Middle frontal gyrus (tissue), 1 donor: Measurements from ENCODE around the gene CYP4F2.
"Not testable (repeated sequence)": the region's sequence is repeated elsewhere in the genome, so short reads cannot be mapped to it uniquely, and the experiment has no call there.

ENCODE experiments used
- DNase-seq: peaks from one replicate; pipeline ENCODE4 v3.0.0-alpha.2; 2015; ENCODE audit warnings: low spot score; ENCODE audit errors: extremely low spot score

CYP4F2 gene

GRCh38 chr19:15897738-15898276 is at the start of gene CYP4F2:
CYP4F2 (minus strand) TSS chr19:15898074; CDS start chr19:15897611, 463 bp downstream.
- DNase-seq = no peak

GRCh38 chr19:15945301-15945700 is 47.4 kb upstream of the CYP4F2 start:
- DNase-seq = no peak

- no peak for DNase-seq
These were observed 46.5 kb upstream of the CYP4F2 start for GRCh38 chr19:15944401-15944800.

- no peak for DNase-seq
These were observed 39.9 kb upstream of the CYP4F2 start for GRCh38 chr19:15937771-15938170.

- DNase-seq = no peak
These were observed 39.1 kb upstream of the CYP4F2 start for GRCh38 chr19:15936950-15937349.

- no peak for DNase-seq
These were observed 38.3 kb upstream of the CYP4F2 start for GRCh38 chr19:15936173-15936572.

- DNase-seq = no peak
These were observed 37.4 kb upstream of the CYP4F2 start for GRCh38 chr19:15935167-15935702.

- DNase-seq = no peak
These were observed 36.6 kb upstream of the CYP4F2 start, which contains the start of gene CYP4F11 for GRCh38 chr19:15934332-15935078. CYP4F11 (minus strand) TSS chr19:15934529; CDS start chr19:15934408, 121 bp downstream.

- DNase-seq = not testable (repeated sequence)
These were observed 36.0 kb upstream of the CYP4F2 start for GRCh38 chr19:15933761-15934331.

- DNase-seq = no peak
These were observed 30.4 kb upstream of the CYP4F2 start for GRCh38 chr19:15928321-15928720.

- no peak for DNase-seq
These were observed 28.6 kb upstream of the CYP4F2 start for GRCh38 chr19:15926484-15926883.

- DNase-seq = no peak
These were observed 25.8 kb upstream of the CYP4F2 start for GRCh38 chr19:15923702-15924101.

- no peak for DNase-seq
These were observed 24.1 kb upstream of the CYP4F2 start for GRCh38 chr19:15922021-15922420.

- DNase-seq = no peak
These were observed 21.4 kb upstream of the CYP4F2 start for GRCh38 chr19:15919243-15919642.

- DNase-seq = no peak
These were observed 17.2 kb upstream of the CYP4F2 start for GRCh38 chr19:15915109-15915508.

GRCh38 chr19:15913830-15914229 is 16.0 kb upstream of the CYP4F2 start:
- no peak for DNase-seq

GRCh38 chr19:15913384-15913783 is 15.5 kb upstream of the CYP4F2 start:
- DNase-seq = no peak

GRCh38 chr19:15911599-15912235 is 13.8 kb upstream of the CYP4F2 start:
- DNase-seq = no peak

- no peak for DNase-seq
These were observed 7.2 kb upstream of the CYP4F2 start for GRCh38 chr19:15905026-15905425.

- DNase-seq = not testable (repeated sequence)
These were observed 5.0 kb upstream of the CYP4F2 start for GRCh38 chr19:15902898-15903297.

- DNase-seq = no peak
These were observed 4.4 kb upstream of the CYP4F2 start for GRCh38 chr19:15902254-15902653.

GRCh38 chr19:15900504-15900903 is 2.6 kb upstream of the CYP4F2 start:
- no peak for DNase-seq
